Esophagus squamous epithelium (tissue), 5 donors: Measurements from ENCODE around the gene ALPP. TPM values are rescaled to one million over a fixed set of nuclear protein-coding genes. Genes with fewer than 3 reads are reported as not detected.

Experiments
- DNase-seq: peaks from one replicate; lab custom pipeline; 2025; lab: John Stamatoyannopoulos, UW
- H3K27ac ChIP-seq, 4 donors: fragments of 200-600 bp; sonication (generic); one replicate each; pipeline ENCODE4 v1.5.1; 2016 to 2019; ENCODE audit warnings: mild to moderate bottlenecking in 1 of 4
- H3K27me3 ChIP-seq, 4 donors: fragments of 200-600 bp; sonication (generic); 1 replicate in 3 of 4; 2 replicates in 1 of 4; pipeline versions ENCODE4 v1.5.1 to v1.6.0; 2017 to 2021; ENCODE audit warnings: antibody characterized with exemption in 1 of 4
- H3K36me3 ChIP-seq, 3 donors: fragments of 200-600 bp; sonication (generic); one replicate each; pipeline ENCODE4 v1.5.1; 2016 to 2019
- H3K4me1 ChIP-seq, 3 donors: fragments of 200-600 bp; sonication (generic); one replicate each; pipeline ENCODE4 v1.5.1; 2017 to 2019
- H3K4me3 ChIP-seq, 4 donors: fragments of 200-600 bp; sonication (generic); 1 replicate in 3 of 4; 2 replicates in 1 of 4; pipeline ENCODE4 v1.5.1; 2016 to 2019; ENCODE audit warnings: mild to moderate bottlenecking in 2 of 4, moderate library complexity in 1 of 4
- H3K9me3 ChIP-seq, 3 donors: fragments of 200-600 bp; sonication (generic); one replicate each; pipeline ENCODE4 v1.5.1; 2016 to 2019
- POLR2A ChIP-seq, 4 donors: fragments of 450-650 bp; IDR thresholded peaks; one replicate each; pipeline ENCODE4 v1.6.1; 2017; ENCODE audit warnings: antibody characterized with exemption in 4 of 4, mild to moderate bottlenecking in 4 of 4, moderate library complexity in 3 of 4
- WGBS, 2 donors: methylation state at CpG; one replicate each; pipeline ENCODE4 v1.1.5; 2018; 5-methylcytosine and 5-hydroxymethylcytosine counted together
- intact Hi-C: fragments of 100-400 bp; cut with DNase I; formaldehyde crosslinking; loops from one replicate; pipeline ENCODE4 v1.15.0; 2022
- total RNA-seq, 4 donors: library from RNA; depleted of rRNA; stranded (reverse); fragments of >200 nt; gene quantifications; one replicate each; pipeline ENCODE4 v1.1.0, GENCODE V29; 2016
- TF ChIP-seq, protein P1 (sequence below), 6 experiments: fragments of 450-650 bp in 4 of 6; fragments of 200-600 bp in 2 of 6; sonication (generic) in 2 of 6; IDR thresholded peaks; one replicate each; pipeline ENCODE4 v1.5.1; 2016 to 2019; ENCODE audit warnings: antibody characterized with exemption in 6 of 6, mild to moderate bottlenecking in 4 of 6, moderate library complexity in 4 of 6
- donor health status: DM: yes; HTN: yes; CAD: no.

The ALPP gene
- total RNA-seq, 4 donors from 2014 or later, result not detected

GRCh38 chr2:232419245-232420072 is 40.9 kb downstream of the ALPP start:
- WGBS, 2 donors, result 2 to 23% methylated on average over 7 to 41 of the region's 79 CpGs
- intact Hi-C loops, result no loop called here
- H3K4me1 ChIP-seq, result peaks cover 23 to 31% (median 23%) of the 10 kb centered on the region in 3 donors
- H3K27ac ChIP-seq, result no peak overlapping the region
- no peaks in the 10 kb centered on the region for H3K36me3 ChIP-seq
- no peaks in the 10 kb centered on the region for H3K9me3 ChIP-seq
- TF ChIP-seq, protein P1, sequence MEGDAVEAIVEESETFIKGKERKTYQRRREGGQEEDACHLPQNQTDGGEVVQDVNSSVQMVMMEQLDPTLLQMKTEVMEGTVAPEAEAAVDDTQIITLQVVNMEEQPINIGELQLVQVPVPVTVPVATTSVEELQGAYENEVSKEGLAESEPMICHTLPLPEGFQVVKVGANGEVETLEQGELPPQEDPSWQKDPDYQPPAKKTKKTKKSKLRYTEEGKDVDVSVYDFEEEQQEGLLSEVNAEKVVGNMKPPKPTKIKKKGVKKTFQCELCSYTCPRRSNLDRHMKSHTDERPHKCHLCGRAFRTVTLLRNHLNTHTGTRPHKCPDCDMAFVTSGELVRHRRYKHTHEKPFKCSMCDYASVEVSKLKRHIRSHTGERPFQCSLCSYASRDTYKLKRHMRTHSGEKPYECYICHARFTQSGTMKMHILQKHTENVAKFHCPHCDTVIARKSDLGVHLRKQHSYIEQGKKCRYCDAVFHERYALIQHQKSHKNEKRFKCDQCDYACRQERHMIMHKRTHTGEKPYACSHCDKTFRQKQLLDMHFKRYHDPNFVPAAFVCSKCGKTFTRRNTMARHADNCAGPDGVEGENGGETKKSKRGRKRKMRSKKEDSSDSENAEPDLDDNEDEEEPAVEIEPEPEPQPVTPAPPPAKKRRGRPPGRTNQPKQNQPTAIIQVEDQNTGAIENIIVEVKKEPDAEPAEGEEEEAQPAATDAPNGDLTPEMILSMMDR (IDR thresholded peaks at IDR 0.05), result no peak
- no peak for TF ChIP-seq POLR2A (IDR thresholded peaks at IDR 0.05)
- DNase-seq, result no peak
- peaks cover 10 to 97% (median 16%) of the 10 kb centered on the region in 4 donors for H3K27me3 ChIP-seq
- H3K4me3 ChIP-seq, result peak overlapping the region in 3 of 4 donors; percentile 2 to 46 (median 32)

DNA sequence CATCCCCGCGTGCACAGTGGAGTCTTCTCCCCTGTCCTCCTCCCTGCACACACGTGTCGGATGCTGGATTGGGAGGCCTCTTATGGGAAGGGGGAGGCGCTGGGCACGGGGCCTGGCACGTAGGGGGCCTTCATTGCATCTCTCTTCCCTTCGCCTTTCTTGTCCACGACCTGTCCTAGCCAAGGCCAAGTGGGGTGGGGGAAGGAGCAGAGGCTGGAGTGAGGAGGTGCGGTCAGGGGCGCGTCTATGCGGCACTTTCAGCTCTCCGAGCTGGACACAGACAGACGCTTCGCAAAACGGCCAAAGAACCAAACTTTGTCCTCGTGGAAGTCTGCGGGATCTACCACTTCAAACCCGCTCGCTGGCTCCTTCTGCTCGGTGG is 41.5 kb downstream of the ALPP start:
- Histone ChIP-seq H3K27me3 (peaks cover 10 to 96% (median 16%) of the 10 kb centered on the region in 4 donors), H3K36me3 (no peaks in the 10 kb centered on the region), H3K4me3 (peak overlapping the region in 2 of 4 donors; percentile 35 to 50), H3K9me3 (no peaks in the 10 kb centered on the region), H3K27ac (no peak overlapping the region), H3K4me1 (peaks cover 23 to 31% (median 23%) of the 10 kb centered on the region in 3 donors)
- TF ChIP-seq POLR2A (IDR thresholded peaks at IDR 0.05), result no peak
- TF ChIP-seq, protein P1 (IDR thresholded peaks at IDR 0.05), result no peak
- DNase-seq, result no peak
- intact Hi-C loops, result no loop called here
- WGBS, 2 donors, result 26% methylated on average over 3 of the region's 22 CpGs; no CpG with 5 or more reads in 1 of the 2 donors

- TF ChIP-seq, protein P1 (IDR thresholded peaks at IDR 0.05), result no peak
- TF ChIP-seq POLR2A (IDR thresholded peaks at IDR 0.05), result no peak
- DNase-seq, result no peak
- no peaks in the 10 kb centered on the region for H3K36me3 ChIP-seq
- intact Hi-C loops, result no loop called here
- peaks cover 10 to 96% (median 16%) of the 10 kb centered on the region in 4 donors for H3K27me3 ChIP-seq
- WGBS, 2 donors, result 0% methylated on average over 1 to 2 of the region's 79 CpGs
- no peaks in the 10 kb centered on the region for H3K9me3 ChIP-seq
- peaks cover 23 to 31% (median 23%) of the 10 kb centered on the region in 3 donors for H3K4me1 ChIP-seq
- H3K4me3 ChIP-seq, result peak overlapping the region in 3 of 4 donors; percentile 10 to 50 (median 35)
- H3K27ac ChIP-seq, result no peak overlapping the region
Measured at GRCh38 chr2:232420463-232421188, 42.1 kb downstream of the ALPP start.

DNA sequence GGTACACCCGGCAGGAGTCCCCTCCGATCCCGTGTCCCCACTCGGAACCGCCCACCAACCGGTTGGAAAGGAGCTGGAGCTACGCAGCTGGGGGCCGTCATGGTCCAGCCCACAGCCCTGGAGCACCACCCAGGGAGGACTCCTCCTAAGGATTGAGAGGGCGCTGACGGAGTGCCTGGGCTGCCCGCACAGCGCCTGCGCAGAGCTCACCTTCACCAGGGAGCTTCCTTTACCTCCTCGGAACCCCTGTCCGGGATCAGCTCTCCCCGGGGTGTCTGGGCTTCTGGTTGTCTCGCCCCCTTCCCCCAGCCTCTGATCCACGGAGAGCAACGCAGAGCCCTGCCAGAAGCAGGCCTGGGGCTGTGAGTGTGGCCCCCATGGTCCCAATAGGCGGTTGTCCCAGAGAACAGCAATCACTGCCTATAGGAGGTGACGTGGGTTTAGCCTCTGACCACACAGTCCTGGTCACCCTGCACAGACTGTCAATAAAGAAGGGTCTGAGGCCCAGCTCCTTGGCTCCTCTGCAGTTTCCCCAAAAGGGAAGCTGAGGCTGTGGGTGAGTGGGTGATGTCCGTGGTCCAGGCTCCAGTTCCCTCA is 42.7 kb downstream of the ALPP start:
- no CpG with 5 or more reads among the region's 22 CpGs for WGBS, 2 donors
- Histone ChIP-seq H3K27me3 (peaks cover 10 to 91% (median 16%) of the 10 kb centered on the region in 4 donors), H3K4me1 (peaks cover 23 to 31% (median 23%) of the 10 kb centered on the region in 3 donors), H3K4me3 (peak overlapping the region in 3 of 4 donors; percentile 10 to 50 (median 35)), H3K36me3 (no peaks in the 10 kb centered on the region), H3K27ac (no peak overlapping the region), H3K9me3 (no peaks in the 10 kb centered on the region)
- DNase-seq, result no peak
- no peak for TF ChIP-seq POLR2A (IDR thresholded peaks at IDR 0.05)
- TF ChIP-seq, protein P1 (IDR thresholded peaks at IDR 0.05), result no peak
- intact Hi-C loops, result no loop called here
